ENCODE results near the gene SPATA3. TPM values are rescaled to one million over a fixed set of nuclear protein-coding genes. Genes with fewer than 3 reads are reported as not detected.

SPATA3 gene
- total RNA-seq, 2 donors from 2014 or later = not detected

GRCh38 chr2:230972046-230972445, 23.9 kb upstream of the SPATA3 start:
- TF ChIP-seq, protein P1, sequence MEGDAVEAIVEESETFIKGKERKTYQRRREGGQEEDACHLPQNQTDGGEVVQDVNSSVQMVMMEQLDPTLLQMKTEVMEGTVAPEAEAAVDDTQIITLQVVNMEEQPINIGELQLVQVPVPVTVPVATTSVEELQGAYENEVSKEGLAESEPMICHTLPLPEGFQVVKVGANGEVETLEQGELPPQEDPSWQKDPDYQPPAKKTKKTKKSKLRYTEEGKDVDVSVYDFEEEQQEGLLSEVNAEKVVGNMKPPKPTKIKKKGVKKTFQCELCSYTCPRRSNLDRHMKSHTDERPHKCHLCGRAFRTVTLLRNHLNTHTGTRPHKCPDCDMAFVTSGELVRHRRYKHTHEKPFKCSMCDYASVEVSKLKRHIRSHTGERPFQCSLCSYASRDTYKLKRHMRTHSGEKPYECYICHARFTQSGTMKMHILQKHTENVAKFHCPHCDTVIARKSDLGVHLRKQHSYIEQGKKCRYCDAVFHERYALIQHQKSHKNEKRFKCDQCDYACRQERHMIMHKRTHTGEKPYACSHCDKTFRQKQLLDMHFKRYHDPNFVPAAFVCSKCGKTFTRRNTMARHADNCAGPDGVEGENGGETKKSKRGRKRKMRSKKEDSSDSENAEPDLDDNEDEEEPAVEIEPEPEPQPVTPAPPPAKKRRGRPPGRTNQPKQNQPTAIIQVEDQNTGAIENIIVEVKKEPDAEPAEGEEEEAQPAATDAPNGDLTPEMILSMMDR (IDR thresholded peaks at IDR 0.05) = no peak
- TF ChIP-seq POLR2A (IDR thresholded peaks at IDR 0.05) = no peak
- WGBS, 2 donors = 65 to 70% methylated on average over 5 of the region's 5 CpGs
- Histone ChIP-seq H3K4me3 (no peak overlapping the region), H3K4me1 (no peaks in the 10 kb centered on the region), H3K27me3 (no peaks in the 10 kb centered on the region), H3K36me3 (replicated peaks in 1 of 2; ENCODE audit: insufficient read depth in 1 of 2, low read depth in 2 of 2) (no peaks in the 10 kb centered on the region), H3K27ac (no peak overlapping the region), H3K9me3 (no peaks in the 10 kb centered on the region)
- ATAC-seq = no peak
- no peak for DNase-seq
- intact Hi-C loops (cut with DNase I) = no loop called here

DNA sequence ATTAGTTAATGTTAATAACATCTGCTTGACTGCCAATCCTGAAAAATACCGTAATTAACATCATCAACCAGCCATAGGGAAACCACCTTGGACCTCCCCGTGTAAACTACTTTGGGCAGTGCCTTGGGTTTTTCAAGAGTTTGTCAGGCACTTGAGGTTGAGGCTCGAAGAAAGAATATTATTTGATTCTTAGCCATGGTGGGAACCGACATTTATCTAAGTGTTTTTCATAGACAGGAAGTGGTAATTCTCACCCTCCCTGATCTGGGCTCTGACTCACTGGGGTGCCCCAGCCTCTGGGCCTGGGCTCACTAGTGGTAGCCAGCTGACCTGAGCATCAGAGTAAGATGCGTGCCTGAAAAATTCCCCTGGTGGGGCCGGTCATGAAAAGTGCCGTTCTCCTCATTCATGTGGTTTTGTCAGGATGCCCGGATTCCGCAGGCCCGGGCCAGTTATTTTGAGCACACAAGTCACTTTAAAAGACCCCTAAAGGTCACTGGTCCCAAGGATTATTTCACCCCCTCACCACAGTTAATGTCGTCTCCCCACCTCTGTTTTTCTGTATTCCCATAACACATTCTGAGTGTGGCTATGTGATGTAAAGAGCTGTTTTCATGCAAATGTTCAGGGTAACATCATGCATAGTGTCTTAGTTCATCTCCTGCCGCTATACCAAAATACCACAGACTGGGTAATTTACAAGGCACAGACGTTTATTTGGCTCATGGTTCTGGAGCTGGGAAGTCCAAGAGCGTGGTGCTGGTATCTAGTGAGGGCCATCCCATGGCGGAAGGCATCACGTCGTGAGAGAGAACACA, 21.6 kb upstream of the SPATA3 start:
- Histone ChIP-seq H3K4me3 (no peak overlapping the region), H3K27ac (no peak overlapping the region), H3K4me1 (no peaks in the 10 kb centered on the region), H3K36me3 (replicated peaks in 1 of 2; ENCODE audit: insufficient read depth in 1 of 2, low read depth in 2 of 2) (no peaks in the 10 kb centered on the region), H3K27me3 (no peaks in the 10 kb centered on the region), H3K9me3 (no peaks in the 10 kb centered on the region)
- no peak for ATAC-seq
- no peak for DNase-seq
- WGBS, 2 donors = 72 to 79% methylated on average over 15 to 17 of the region's 17 CpGs
- intact Hi-C loops (cut with DNase I) = no loop called here
- TF ChIP-seq, protein P1 (IDR thresholded peaks at IDR 0.05) = no peak
- TF ChIP-seq POLR2A (IDR thresholded peaks at IDR 0.05) = no peak

DNA sequence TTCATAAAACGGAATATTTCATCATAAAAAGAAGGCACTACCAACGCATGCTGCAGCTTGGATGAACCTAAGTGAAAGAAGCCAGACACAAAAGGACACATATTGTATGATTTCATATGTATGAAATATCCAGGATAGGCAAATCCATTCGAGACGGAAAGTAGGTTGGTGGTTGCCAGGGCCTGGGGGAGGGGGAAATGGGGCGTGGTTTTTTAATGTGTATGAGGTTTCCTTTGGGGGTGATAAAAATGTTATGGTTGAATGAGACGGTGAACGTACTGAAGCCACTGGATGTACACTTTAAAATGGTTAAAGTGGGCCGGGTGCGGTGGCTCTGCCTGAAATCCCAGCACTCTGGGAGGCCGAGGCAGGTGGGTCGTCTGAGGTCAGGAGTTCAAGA, 20.0 kb upstream of the SPATA3 start:
- TF ChIP-seq POLR2A (IDR thresholded peaks at IDR 0.05) = no peak
- TF ChIP-seq, protein P1 (IDR thresholded peaks at IDR 0.05) = no peak
- ATAC-seq (no peak), DNase-seq (no peak)
- Histone ChIP-seq H3K4me3 (no peak overlapping the region), H3K9me3 (no peaks in the 10 kb centered on the region), H3K36me3 (replicated peaks in 1 of 2; ENCODE audit: insufficient read depth in 1 of 2, low read depth in 2 of 2) (no peaks in the 10 kb centered on the region), H3K27me3 (no peaks in the 10 kb centered on the region), H3K27ac (no peak overlapping the region), H3K4me1 (no peaks in the 10 kb centered on the region)
- 50 to 69% methylated on average over 11 of the region's 11 CpGs for WGBS, 2 donors
- intact Hi-C loops (cut with DNase I) = no loop called here

DNA sequence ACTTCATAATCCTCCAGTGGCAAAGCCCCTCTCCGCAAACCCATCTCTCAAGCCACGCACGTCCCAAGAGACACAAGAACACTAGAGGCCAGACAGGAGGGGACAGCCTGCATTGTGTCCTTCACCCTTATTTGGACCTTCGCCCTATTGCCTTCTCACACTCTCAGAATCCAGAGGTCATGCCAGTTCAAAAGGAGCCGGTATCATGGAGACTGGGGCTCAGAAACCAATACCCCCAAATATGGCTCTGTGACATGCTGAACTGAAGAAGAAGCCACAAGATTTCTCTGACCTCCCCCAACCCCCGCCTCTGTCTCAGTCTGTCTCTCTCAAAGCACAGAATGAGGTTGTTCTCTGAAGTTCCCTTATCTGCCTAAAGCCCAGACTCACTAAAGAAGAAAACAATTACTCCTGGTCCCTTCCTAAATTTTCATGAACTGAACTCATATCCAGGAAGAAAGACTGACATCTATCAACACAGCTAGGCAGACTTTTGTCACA, 19.2 kb upstream of the SPATA3 start:
- H3K4me3 ChIP-seq = no peak overlapping the region
- no peaks in the 10 kb centered on the region for H3K27me3 ChIP-seq
- no peak for ATAC-seq
- no peak for TF ChIP-seq POLR2A (IDR thresholded peaks at IDR 0.05)
- TF ChIP-seq, protein P1 (IDR thresholded peaks at IDR 0.05) = no peak
- H3K36me3 ChIP-seq (replicated peaks in 1 of 2; ENCODE audit: insufficient read depth in 1 of 2, low read depth in 2 of 2) = no peaks in the 10 kb centered on the region
- H3K9me3 ChIP-seq = no peaks in the 10 kb centered on the region
- intact Hi-C loops (cut with DNase I) = no loop called here
- DNase-seq = no peak
- no peaks in the 10 kb centered on the region for H3K4me1 ChIP-seq
- WGBS, 2 donors = 80% methylated on average over 6 of the region's 6 CpGs
- no peak overlapping the region for H3K27ac ChIP-seq

DNA sequence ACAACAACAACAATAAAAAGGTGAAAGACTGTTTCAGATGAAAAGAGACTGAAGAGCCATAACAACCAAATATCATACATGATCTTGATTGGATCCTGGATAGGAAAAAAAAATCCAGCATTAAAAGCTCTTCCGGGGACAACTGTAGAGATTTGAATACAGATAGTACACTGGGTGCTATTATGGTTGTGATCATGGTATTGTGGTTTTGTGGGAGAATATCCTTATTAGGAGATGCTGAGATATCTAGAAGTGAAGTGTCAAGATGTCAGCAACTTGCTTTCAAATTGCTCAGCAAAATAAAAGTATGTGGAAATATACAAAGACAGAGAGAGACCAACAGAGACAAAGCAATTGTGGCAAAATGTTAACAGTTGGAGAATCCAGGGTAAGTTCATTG, 15.5 kb upstream of the SPATA3 start:
- no peaks in the 10 kb centered on the region for H3K27me3 ChIP-seq
- DNase-seq (no peak), ATAC-seq (no peak)
- 68 to 83% methylated on average over 1 of the region's 1 CpG for WGBS, 2 donors
- intact Hi-C loops (cut with DNase I) = no loop called here
- no peaks in the 10 kb centered on the region for H3K9me3 ChIP-seq
- no peaks in the 10 kb centered on the region for H3K36me3 ChIP-seq (replicated peaks in 1 of 2; ENCODE audit: insufficient read depth in 1 of 2, low read depth in 2 of 2)
- H3K4me3 ChIP-seq = no peak overlapping the region
- H3K27ac ChIP-seq = no peak overlapping the region
- no peak for TF ChIP-seq POLR2A (IDR thresholded peaks at IDR 0.05)
- TF ChIP-seq, protein P1 (IDR thresholded peaks at IDR 0.05) = no peak
- no peaks in the 10 kb centered on the region for H3K4me1 ChIP-seq
